ENCODE measurements around the gene MIB2. TPM values are rescaled to one million over a fixed set of nuclear protein-coding genes. Genes with fewer than 3 reads are reported as not detected.

The MIB2 gene
- total RNA-seq, 1 donor from 2014 or later, result 55.5 TPM

DNA sequence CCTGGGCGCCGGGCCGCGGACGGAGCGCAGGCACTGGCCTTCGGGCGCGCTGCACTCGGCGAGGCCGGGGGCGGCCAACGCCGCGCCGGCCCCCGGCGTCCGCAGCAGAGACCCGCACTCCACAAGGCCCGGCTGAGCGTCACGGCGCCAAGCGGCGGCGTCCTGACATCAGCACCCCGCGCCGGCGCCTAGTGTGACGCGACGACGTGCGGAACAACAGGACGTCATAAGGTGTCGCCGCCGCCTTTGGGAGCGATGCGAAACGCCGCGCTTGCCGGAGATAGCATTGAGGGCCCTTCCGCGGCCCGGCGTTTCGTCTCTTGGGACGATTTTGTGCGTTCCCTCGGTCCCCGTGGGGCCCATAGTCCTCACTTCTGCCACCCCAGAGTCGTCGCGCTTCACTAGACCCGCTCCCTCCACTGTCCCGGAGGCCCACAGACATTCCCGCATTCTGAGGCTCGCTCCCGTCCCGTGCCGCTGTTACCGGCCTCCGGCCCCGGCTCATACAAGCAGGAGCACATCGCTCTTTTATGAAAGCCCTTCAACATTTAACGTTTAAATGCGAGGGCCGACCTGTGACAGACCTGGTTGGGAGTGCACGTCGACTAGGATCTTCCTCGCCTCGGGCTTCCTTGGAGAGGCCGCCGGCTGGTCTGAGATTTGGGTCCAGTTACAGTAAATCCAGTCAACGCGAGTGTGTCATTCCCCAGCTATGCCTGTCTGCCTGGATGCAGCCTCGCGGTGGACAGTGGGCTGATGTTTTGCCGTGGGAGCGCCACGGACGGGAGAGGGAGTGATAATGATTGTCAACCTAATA lies 40.4 kb upstream of the MIB2 start, which contains the start of gene SSU72:
SSU72 (minus strand) TSS at position 143 of the 817 bp plus-strand sequence. CDS start 306 bp downstream, outside the sequence.
- H3K27me3 ChIP-seq (ENCODE audit: control insufficient read depth, insufficient read depth, low read length), result peaks cover 12% of the 10 kb centered on the region
- H3K36me3 ChIP-seq (ENCODE audit: control insufficient read depth, insufficient read depth, low read length), result no peaks in the 10 kb centered on the region
- H3K4me3 ChIP-seq (ENCODE audit: low read depth, low read length), result peak within 1 kb of the TSS; percentile 99
- TF ChIP-seq, protein P1, sequence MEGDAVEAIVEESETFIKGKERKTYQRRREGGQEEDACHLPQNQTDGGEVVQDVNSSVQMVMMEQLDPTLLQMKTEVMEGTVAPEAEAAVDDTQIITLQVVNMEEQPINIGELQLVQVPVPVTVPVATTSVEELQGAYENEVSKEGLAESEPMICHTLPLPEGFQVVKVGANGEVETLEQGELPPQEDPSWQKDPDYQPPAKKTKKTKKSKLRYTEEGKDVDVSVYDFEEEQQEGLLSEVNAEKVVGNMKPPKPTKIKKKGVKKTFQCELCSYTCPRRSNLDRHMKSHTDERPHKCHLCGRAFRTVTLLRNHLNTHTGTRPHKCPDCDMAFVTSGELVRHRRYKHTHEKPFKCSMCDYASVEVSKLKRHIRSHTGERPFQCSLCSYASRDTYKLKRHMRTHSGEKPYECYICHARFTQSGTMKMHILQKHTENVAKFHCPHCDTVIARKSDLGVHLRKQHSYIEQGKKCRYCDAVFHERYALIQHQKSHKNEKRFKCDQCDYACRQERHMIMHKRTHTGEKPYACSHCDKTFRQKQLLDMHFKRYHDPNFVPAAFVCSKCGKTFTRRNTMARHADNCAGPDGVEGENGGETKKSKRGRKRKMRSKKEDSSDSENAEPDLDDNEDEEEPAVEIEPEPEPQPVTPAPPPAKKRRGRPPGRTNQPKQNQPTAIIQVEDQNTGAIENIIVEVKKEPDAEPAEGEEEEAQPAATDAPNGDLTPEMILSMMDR (IDR thresholded peaks at IDR 0.05; ENCODE audit: insufficient read depth, low read length, poor library complexity, severe bottlenecking), result no peak
- DNase-seq (ENCODE audit: low read depth), result peak; percentile 50

DNA sequence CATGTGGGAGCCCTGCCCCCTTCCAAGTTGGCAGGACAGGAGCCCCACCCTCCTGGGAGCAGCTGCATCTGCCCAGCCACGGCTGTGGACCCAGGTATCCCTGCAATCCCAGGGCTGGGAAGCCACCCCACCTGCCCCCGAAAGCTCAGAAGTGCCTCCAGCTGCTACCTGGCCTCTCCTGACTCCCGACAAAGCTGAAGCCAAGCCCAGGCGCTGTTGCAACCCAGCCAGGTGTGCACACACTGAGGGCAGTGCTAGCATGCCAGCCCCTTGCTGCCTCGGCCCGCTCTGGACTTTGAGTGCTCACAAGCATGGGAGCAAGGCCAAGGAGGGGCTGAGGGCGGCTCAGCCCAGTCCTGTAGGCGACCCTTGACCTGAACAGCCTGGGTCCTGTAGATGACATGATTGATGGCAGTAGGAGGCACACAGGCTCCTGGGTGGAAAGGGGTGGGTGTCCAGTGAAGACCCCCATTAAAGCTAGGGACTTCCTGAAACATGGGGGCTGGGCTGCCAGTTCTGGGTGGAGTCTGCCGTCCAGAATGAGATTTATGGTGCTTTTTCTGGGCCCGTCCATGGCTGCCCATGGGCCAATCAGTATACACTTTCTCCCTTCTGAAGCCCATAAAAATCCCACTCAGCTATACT lies 37.8 kb upstream of the MIB2 start:
- TF ChIP-seq, protein P1 (IDR thresholded peaks at IDR 0.05; ENCODE audit: insufficient read depth, low read length, poor library complexity, severe bottlenecking), result no peak

DNA sequence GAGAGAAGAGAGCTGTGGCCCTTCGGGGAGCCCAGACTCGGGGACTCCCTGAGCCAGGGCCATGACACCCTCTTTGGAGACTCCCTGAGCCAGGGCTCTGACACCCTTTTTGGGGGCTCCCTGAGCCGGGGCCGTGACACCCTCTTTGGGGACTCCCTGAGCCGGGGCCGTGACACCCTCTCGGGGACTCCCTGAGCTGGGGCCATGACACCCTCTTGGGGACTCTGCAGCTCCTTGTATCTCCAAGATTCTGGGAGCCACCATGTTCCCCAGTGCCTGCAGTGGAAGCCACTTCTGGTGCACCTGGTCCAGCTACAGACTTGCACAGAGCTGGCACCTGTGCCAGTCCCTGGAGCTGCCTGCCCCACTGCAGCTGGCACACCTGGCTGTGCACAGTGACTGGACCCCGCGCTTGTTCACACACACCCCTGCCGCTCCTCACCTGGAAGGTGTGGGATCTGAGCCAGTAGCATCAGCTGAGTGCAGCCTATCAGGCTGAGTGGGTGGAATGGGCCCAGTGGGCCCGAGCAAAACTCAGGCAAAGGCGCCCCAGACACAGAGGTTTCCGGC lies 36.8 kb upstream of the MIB2 start:
- no peak for DNase-seq (ENCODE audit: low read depth)
- Histone ChIP-seq H3K4me3 (ENCODE audit: low read depth, low read length) (no peak overlapping the region), H3K27me3 (ENCODE audit: control insufficient read depth, insufficient read depth, low read length) (peaks cover 18% of the 10 kb centered on the region), H3K36me3 (ENCODE audit: control insufficient read depth, insufficient read depth, low read length) (no peaks in the 10 kb centered on the region)
- TF ChIP-seq, protein P1 (IDR thresholded peaks at IDR 0.05; ENCODE audit: insufficient read depth, low read length, poor library complexity, severe bottlenecking), result no peak

More for the DNA sequence above, 37.8 kb upstream of the MIB2 start:
- H3K36me3 ChIP-seq (ENCODE audit: control insufficient read depth, insufficient read depth, low read length), result no peaks in the 10 kb centered on the region
- H3K4me3 ChIP-seq (ENCODE audit: low read depth, low read length), result no peak overlapping the region
- H3K27me3 ChIP-seq (ENCODE audit: control insufficient read depth, insufficient read depth, low read length), result peaks cover 15% of the 10 kb centered on the region
- no peak for DNase-seq (ENCODE audit: low read depth)

DNA sequence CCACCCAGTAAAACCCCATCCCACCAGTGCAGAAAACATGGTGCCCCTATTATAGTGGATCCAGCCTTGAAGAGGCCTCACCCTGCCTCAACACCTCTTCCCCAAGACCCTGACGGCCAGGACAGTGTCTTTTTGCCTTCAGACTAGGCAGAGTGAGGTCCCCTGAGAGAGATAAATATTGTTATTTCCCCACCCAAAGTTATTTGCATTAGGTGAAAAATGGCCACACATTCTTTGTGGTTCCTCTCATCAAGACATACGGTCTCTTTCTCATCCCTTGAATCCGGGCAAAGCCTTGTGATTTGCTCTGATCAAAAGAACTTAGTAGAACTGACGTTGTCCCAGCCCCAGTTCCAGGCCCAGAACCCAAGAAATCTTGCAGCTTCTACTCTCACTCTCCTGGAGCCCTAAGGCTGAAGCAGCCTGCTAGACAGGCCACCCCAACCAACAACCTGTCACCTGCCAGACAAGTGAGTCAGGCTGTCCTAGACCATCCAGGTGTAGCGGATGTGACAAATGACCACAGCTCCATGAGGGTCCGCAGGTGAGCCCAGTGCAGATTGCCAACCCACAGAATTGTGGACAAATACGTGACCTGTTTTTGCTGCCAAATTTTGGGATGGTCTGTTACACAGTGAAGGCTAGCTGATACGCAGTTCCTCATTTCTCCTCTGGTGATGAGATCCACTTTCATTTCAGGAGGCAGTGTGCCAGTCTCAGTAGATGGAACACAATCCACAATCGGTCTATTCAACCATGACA lies 32.5 kb upstream of the MIB2 start:
- TF ChIP-seq, protein P1 (IDR thresholded peaks at IDR 0.05; ENCODE audit: insufficient read depth, low read length, poor library complexity, severe bottlenecking), result no peak
- DNase-seq (ENCODE audit: low read depth), result no peak
- Histone ChIP-seq H3K27me3 (ENCODE audit: control insufficient read depth, insufficient read depth, low read length) (peaks cover 23% of the 10 kb centered on the region), H3K4me3 (ENCODE audit: low read depth, low read length) (no peak overlapping the region), H3K36me3 (ENCODE audit: control insufficient read depth, insufficient read depth, low read length) (no peaks in the 10 kb centered on the region)

DNA sequence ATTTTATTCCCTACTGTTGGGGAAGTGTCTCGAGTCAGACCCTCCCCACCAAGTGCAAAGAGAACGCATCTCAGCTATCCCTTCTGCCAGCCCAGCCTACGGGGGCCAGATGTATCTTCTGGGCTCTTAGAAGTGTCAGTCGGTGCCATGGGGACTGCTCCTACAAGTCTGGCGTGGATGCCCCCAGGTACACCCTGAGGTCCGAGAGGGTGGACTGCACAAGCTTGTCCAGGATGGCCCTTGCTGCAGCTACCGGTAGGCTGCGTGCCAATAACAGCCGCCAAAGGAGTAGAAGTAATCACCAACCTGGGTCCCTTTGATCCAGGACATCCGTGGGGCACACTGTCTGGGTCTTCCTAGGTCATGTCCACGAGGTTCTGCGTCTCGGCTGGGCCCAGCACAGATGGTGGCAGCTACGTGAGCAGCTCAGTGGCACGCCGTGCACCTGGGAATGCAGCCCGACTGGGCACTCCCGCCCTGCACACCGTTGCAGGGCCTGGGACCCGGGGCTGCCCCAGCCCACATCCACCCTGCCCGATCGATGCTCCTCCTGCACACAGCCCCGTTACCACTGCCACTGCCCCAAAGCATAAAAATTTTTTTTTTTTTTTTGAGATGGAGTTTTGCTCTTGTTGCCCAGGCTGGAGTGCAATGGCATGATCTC lies 31.8 kb upstream of the MIB2 start:
- DNase-seq (ENCODE audit: low read depth), result no peak
- no peak overlapping the region for H3K4me3 ChIP-seq (ENCODE audit: low read depth, low read length)
- peaks cover 19% of the 10 kb centered on the region for H3K27me3 ChIP-seq (ENCODE audit: control insufficient read depth, insufficient read depth, low read length)
- TF ChIP-seq, protein P1 (IDR thresholded peaks at IDR 0.05; ENCODE audit: insufficient read depth, low read length, poor library complexity, severe bottlenecking), result no peak
- H3K36me3 ChIP-seq (ENCODE audit: control insufficient read depth, insufficient read depth, low read length), result no peaks in the 10 kb centered on the region

Measured in kidney epithelial cell (primary cell).